NB4 (cell line): ENCODE results near the gene KCNIP4.

ENCODE experiments used
- MYC ChIP-seq: IDR thresholded peaks from 2 replicates; pipeline ENCODE4 v1.6.1; 2011; ENCODE audit warnings: low read depth, low read length
- POLR2A ChIP-seq: IDR thresholded peaks from 2 replicates; pipeline ENCODE4 v1.6.1; 2011; ENCODE audit warnings: mild to moderate bottlenecking; ENCODE audit not compliant: insufficient read length; ENCODE audit errors: extremely low read depth
- TF ChIP-seq, protein P1 (sequence below): IDR thresholded peaks from one replicate; pipeline ENCODE4 v1.5.1; 2012; ENCODE audit warnings: low read depth, low read length

DNA sequence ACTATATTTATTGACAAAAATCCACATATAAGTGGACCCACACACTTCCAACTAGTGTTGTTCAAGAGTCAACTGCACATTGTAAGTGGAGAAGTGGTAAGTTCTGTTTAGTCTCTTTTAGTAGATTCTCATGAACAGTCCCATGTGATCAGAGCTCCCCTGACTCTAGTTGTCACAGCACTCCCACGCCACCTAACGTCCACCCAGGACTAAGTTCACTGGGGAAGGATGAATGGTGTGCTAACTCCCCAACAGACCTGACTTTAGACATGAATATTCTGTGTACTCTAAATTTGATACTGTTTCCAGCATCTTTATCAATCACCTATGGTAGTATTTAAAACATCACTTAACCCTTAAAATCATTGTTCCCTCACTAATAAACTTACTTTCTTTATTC, 1188.5 kb downstream of the KCNIP4 start:
- TF ChIP-seq, protein P1, sequence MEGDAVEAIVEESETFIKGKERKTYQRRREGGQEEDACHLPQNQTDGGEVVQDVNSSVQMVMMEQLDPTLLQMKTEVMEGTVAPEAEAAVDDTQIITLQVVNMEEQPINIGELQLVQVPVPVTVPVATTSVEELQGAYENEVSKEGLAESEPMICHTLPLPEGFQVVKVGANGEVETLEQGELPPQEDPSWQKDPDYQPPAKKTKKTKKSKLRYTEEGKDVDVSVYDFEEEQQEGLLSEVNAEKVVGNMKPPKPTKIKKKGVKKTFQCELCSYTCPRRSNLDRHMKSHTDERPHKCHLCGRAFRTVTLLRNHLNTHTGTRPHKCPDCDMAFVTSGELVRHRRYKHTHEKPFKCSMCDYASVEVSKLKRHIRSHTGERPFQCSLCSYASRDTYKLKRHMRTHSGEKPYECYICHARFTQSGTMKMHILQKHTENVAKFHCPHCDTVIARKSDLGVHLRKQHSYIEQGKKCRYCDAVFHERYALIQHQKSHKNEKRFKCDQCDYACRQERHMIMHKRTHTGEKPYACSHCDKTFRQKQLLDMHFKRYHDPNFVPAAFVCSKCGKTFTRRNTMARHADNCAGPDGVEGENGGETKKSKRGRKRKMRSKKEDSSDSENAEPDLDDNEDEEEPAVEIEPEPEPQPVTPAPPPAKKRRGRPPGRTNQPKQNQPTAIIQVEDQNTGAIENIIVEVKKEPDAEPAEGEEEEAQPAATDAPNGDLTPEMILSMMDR: no peak
- TF ChIP-seq POLR2A (no peak), MYC (no peak)
